Endodermal cell (in vitro differentiated cells): ENCODE results near the gene GRIK4. TPM values are rescaled to one million over a fixed set of nuclear protein-coding genes. Genes with fewer than 3 reads are reported as not detected.

ENCODE experiments used
- DNase-seq: peaks from one replicate; pipeline ENCODE4 v3.0.0-alpha.2; 2017
- H3K27ac ChIP-seq: 2 replicates; pipeline ENCODE4 v1.5.1; 2013; ENCODE audit warnings: mild to moderate bottlenecking, low read depth, low read length, moderate library complexity
- H3K27me3 ChIP-seq: 2 replicates; pipeline ENCODE4 v1.6.1; 2013; ENCODE audit warnings: mild to moderate bottlenecking, low read length, moderate library complexity; ENCODE audit not compliant: insufficient read depth, control insufficient read depth, poor library complexity, severe bottlenecking
- H3K36me3 ChIP-seq: 2 replicates; pipeline ENCODE4 v1.7.0; 2013; ENCODE audit warnings: mild to moderate bottlenecking, low read length, moderate library complexity; ENCODE audit not compliant: control insufficient read depth, insufficient read depth
- H3K4me1 ChIP-seq: one replicate; pipeline ENCODE4 v1.7.0; 2013; ENCODE audit warnings: low read length; ENCODE audit not compliant: control insufficient read depth, insufficient read depth
- H3K4me3 ChIP-seq: 2 replicates; pipeline ENCODE4 v1.5.1; 2013; ENCODE audit warnings: mild to moderate bottlenecking, low read length, moderate library complexity
- H3K9ac ChIP-seq: 2 replicates; pipeline ENCODE4 v1.6.1; 2013; ENCODE audit warnings: mild to moderate bottlenecking, low read length, moderate library complexity; ENCODE audit not compliant: poor library complexity, severe bottlenecking; ENCODE audit errors: extremely low read depth
- H3K9me3 ChIP-seq: 2 replicates; pipeline ENCODE4 v1.6.1; 2013; ENCODE audit warnings: mild to moderate bottlenecking, low read length, moderate library complexity; ENCODE audit not compliant: control insufficient read depth
- H3K27ac Mint-ChIP-seq: 2 replicates; pipeline ENCODE4 v1.8.0; 2020; ENCODE audit warnings: mixed read lengths
- H3K27me3 Mint-ChIP-seq: 2 replicates; pipeline ENCODE4 v1.8.0; 2021; ENCODE audit warnings: mild to moderate bottlenecking, mixed read lengths; ENCODE audit not compliant: insufficient read depth
- H3K36me3 Mint-ChIP-seq: 2 replicates; pipeline ENCODE4 v1.8.0; 2020; ENCODE audit warnings: low read depth, mixed read lengths
- H3K4me1 Mint-ChIP-seq: 2 replicates; pipeline ENCODE4 v1.8.0; 2020; ENCODE audit warnings: mixed read lengths
- H3K4me3 Mint-ChIP-seq: 2 replicates; pipeline ENCODE4 v1.8.0; 2020; ENCODE audit warnings: mild to moderate bottlenecking, moderate library complexity, mixed read lengths
- H3K9me3 Mint-ChIP-seq: 2 replicates; pipeline ENCODE4 v1.8.0; 2020; ENCODE audit warnings: mild to moderate bottlenecking, mixed read lengths
- CTCF ChIP-seq: fragments of 200-600 bp; sonication (generic); conservative IDR thresholded peaks from 2 replicates; pipeline ENCODE4 v1.5.0; 2021; ENCODE audit warnings: antibody characterized with exemption, mild to moderate bottlenecking
- WGBS, 2 experiments: methylation state at CpG; one replicate each; pipeline versions ENCODE4 v1.1.5 to v1.1.7; 2013; ENCODE audit warnings: missing lambda C conversion rate in 2 of 2, mixed read lengths in 1 of 2; ENCODE audit not compliant: insufficient coverage in 1 of 2, insufficient read length in 1 of 2; 5-methylcytosine and 5-hydroxymethylcytosine counted together
- total RNA-seq, 2 donors: library from RNA; stranded (reverse); fragmentation: NEBNext Ultra II Directional in 1 of 2; extraction: Animal tissue kit (Norgen Biotek cat#: 25700) in 1 of 2; gene quantifications; 2 replicates in 1 of 2; 3 replicates in 1 of 2; pipeline ENCODE4 v1.2.1, GENCODE V29; 2021

GRIK4 gene
- total RNA-seq, 2 donors from 2014 or later: 1.7 to 3.5 TPM

DNA sequence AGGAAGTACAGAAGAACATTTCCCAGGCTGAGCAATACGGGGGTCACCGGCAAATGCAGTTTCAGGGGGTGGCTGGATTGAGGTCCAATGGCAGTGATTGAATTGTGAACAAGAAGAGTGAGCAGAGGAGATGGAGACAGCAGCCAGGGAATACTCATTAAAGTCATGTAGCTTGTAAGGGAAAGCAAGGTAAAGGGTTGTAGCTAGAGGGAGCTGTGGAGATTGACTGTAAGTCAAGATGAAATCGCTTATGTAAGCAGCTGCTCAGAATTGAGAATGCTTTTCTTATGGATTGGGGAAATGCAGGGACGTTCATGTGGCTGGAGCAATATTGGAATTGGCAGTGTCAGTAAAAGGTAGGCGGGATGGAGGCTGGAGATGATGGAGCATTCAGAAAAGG is 401.0 kb downstream of the GRIK4 start:
- Histone ChIP-seq H3K9me3 (no peaks in the 10 kb centered on the region), H3K4me1 (peaks cover 2% of the 10 kb centered on the region), H3K4me3 (no peak overlapping the region), H3K27me3 (no peaks in the 10 kb centered on the region), H3K27ac (no peak overlapping the region), H3K36me3 (no peaks in the 10 kb centered on the region), H3K9ac (no peak overlapping the region)
- WGBS, 2 experiments: 53 to 66% methylated on average over 4 to 5 of the region's 5 CpGs
- Mint-ChIP-seq H3K4me3 (no peak overlapping the region), H3K27me3 (peaks cover 20% of the 10 kb centered on the region), H3K9me3 (no peaks in the 10 kb centered on the region), H3K4me1 (peaks cover 3% of the 10 kb centered on the region), H3K27ac (no peak overlapping the region), H3K36me3 (no peaks in the 10 kb centered on the region)
- no peak for DNase-seq
- TF ChIP-seq CTCF: peak; percentile 72

- Mint-ChIP-seq H3K4me3 (no peak overlapping the region), H3K27ac (no peak overlapping the region), H3K36me3 (no peaks in the 10 kb centered on the region), H3K27me3 (peaks cover 19% of the 10 kb centered on the region), H3K4me1 (peaks cover 7% of the 10 kb centered on the region), H3K9me3 (no peaks in the 10 kb centered on the region)
- WGBS, 2 experiments: 84 to 100% methylated on average over 2 of the region's 2 CpGs
- no peak overlapping the region for H3K4me3 ChIP-seq
- H3K4me1 ChIP-seq: peaks cover 6% of the 10 kb centered on the region
- no peak for TF ChIP-seq CTCF
- no peaks in the 10 kb centered on the region for H3K36me3 ChIP-seq
- DNase-seq: no peak
- H3K9ac ChIP-seq: no peak overlapping the region
- H3K27me3 ChIP-seq: no peaks in the 10 kb centered on the region
- no peak overlapping the region for H3K27ac ChIP-seq
- no peaks in the 10 kb centered on the region for H3K9me3 ChIP-seq
Measured at GRCh38 chr11:120912915-120913314, 401.4 kb downstream of the GRIK4 start.

DNA sequence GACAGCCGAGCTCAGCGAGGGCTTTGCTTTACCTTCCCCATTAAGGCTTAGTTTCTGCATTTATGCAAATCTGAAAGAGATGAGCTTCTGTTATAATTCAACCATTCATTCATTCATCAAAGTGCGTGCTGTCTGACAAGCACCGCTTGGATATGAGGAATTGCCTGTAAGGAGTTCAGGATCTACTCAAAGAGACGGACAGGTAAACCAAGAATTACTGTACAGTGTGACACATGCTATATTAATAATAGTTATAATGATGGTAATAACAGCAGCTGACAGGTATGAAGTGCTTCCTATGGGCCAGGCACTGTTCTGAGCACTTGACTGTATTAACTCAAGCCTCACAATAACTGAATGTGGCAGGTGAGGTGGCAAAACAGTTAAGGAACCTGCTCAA is 402.5 kb downstream of the GRIK4 start:
- WGBS, 2 experiments: 86% methylated on average over 4 of the region's 5 CpGs; no CpG with 5 or more reads in 1 of the 2 experiments
- H3K27ac Mint-ChIP-seq: no peak overlapping the region

More for the DNA sequence above, 402.5 kb downstream of the GRIK4 start:
- Mint-ChIP-seq H3K9me3 (no peaks in the 10 kb centered on the region), H3K4me3 (no peak overlapping the region), H3K4me1 (peaks cover 12% of the 10 kb centered on the region), H3K36me3 (no peaks in the 10 kb centered on the region), H3K27me3 (peaks cover 17% of the 10 kb centered on the region)
- Histone ChIP-seq H3K36me3 (no peaks in the 10 kb centered on the region), H3K9me3 (no peaks in the 10 kb centered on the region), H3K4me3 (no peak overlapping the region), H3K27ac (no peak overlapping the region), H3K4me1 (peaks cover 8% of the 10 kb centered on the region), H3K9ac (no peak overlapping the region), H3K27me3 (no peaks in the 10 kb centered on the region)
- no peak for TF ChIP-seq CTCF
- DNase-seq: no peak
